Astrocyte of the spinal cord (primary cell): Measurements from ENCODE around the gene PLEKHG2.

Experiments
- DNase-seq: peaks from one replicate; pipeline ENCODE4 v3.0.0; 2011; ENCODE audit warnings: low read depth, low spot score
- H3K4me3 ChIP-seq: 2 replicates; pipeline ENCODE4 v1.5.1; 2011; ENCODE audit warnings: low read depth, mild to moderate bottlenecking, low read length, moderate library complexity
- CTCF ChIP-seq: IDR thresholded peaks from 2 replicates; pipeline ENCODE4 v1.5.1; 2012; ENCODE audit warnings: low read depth, mild to moderate bottlenecking, low read length, inconsistent platforms
- in situ Hi-C: cut with HindIII; loops from 2 replicates; pipeline ENCODE4 v1.10.0; 2017; ENCODE audit warnings: low sequenced_read_pairs

The PLEKHG2 gene

GRCh38 chr19:39407660-39408391, 4.6 kb upstream of the PLEKHG2 start:
- in situ Hi-C loops = no loop called here
- no peak for TF ChIP-seq CTCF
- DNase-seq = no peak
- peak overlapping the region; percentile 98 for H3K4me3 ChIP-seq

GRCh38 chr19:39408392-39409207, 3.9 kb upstream of the PLEKHG2 start:
- peak overlapping the region; percentile 98 for H3K4me3 ChIP-seq
- TF ChIP-seq CTCF = no peak
- DNase-seq = peak; percentile 56
- in situ Hi-C loops = no loop called here

- in situ Hi-C loops = no loop called here
- peak overlapping the region; percentile 98 for H3K4me3 ChIP-seq
- DNase-seq = peak; percentile 74
- TF ChIP-seq CTCF = peak; percentile 3
Measured at GRCh38 chr19:39409208-39410016, 3.1 kb upstream of the PLEKHG2 start.

- in situ Hi-C loops = no loop called here
- TF ChIP-seq CTCF = no peak
- peak overlapping the region; percentile 98 for H3K4me3 ChIP-seq
- DNase-seq = peak; percentile 83
Measured at GRCh38 chr19:39410017-39410830, 2.2 kb upstream of the PLEKHG2 start.

- no peak for TF ChIP-seq CTCF
- no peak for DNase-seq
- in situ Hi-C loops = no loop called here
- no peak overlapping the region for H3K4me3 ChIP-seq
Measured at GRCh38 chr19:39410831-39411080, 1.7 kb upstream of the PLEKHG2 start.
